Erythroblast (primary cell): ENCODE data around the gene ZNF488.
"Not testable (repeated sequence)": the region's sequence is repeated elsewhere in the genome, so short reads cannot be mapped to it uniquely, and the experiment has no call there.

Source experiments
- DNase-seq, 2 experiments: peaks; one replicate each; lab custom pipeline; 2025; lab: John Stamatoyannopoulos, UW
- GATA1 ChIP-seq: IDR thresholded peaks from 2 replicates; pipeline ENCODE4 v1.6.1; 2011; ENCODE audit warnings: low read depth, mild to moderate bottlenecking, control low read depth, low read length, moderate library complexity
- POLR2A ChIP-seq: IDR thresholded peaks from 2 replicates; pipeline ENCODE4 v1.6.1; 2011; ENCODE audit warnings: mild to moderate bottlenecking, low read length

ZNF488 gene

DNA sequence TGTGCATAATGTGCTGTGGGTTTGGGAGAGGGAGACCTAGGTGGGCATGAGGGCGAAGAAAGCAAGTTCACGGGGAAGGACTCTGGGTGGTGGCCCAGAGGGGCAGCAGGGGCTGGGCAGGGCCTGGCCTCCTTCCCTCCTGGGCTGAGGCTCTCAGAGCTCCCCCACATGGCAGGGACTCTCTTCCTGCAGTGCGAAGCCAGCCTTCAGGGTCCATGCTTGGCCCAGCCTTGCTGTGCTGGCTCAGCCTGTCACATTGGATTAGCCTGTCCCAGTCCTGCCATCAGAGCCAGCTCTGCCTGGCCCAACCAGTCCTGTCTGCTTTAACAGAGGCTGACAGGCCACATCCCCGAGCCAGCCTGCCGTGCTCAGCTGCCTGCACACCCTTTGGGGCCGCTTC is 20.4 kb upstream of the ZNF488 start:
- DNase-seq = no peak

DNA sequence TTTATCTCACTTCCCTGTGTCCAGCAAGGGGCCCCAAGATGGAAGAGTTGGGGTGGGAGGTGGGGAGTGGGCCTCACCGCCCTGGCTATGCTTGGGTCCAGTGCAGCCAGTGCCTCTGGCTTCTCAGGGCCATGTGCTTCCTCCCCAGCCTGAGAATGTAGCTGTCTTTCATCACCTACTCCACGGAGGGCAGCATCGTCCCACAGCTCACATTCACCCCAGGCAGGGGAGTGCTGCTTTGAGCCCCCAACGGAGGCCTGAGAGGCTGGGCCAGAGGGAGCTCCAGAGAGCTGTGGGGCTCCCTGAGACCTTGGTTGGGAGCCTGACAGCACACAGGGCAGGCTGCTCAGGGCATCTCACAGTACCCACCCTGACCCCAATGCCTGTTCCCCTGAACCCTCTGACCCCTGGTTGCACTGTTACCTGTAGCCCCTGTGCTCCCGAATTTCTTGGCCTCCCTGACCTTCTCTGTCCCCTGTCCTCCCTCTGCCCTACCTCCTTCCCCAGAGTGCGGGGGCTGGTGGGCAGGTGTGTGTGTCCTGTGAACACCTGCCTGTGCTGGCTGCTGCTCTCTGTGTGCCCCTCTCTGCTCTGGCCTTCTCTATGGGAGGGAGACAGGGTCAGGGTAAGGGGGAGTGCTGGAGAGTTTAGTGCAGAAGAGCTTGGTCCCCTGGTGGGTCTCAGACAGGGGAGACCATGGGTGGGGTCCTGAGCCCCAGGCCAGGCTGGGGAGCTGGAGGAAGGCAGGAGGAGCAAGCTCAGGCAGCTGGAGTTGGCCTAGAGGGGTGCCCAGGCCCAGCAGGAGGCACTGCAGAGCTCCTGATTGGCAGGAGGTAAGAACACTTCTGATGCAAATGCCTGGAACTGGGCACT is 19.6 kb upstream of the ZNF488 start:
- no peak for TF ChIP-seq GATA1
- TF ChIP-seq POLR2A = no peak
- DNase-seq = peak; percentile 15 to 18

More for the DNA sequence above, 20.4 kb upstream of the ZNF488 start:
- TF ChIP-seq POLR2A (no peak), GATA1 (no peak)

DNA sequence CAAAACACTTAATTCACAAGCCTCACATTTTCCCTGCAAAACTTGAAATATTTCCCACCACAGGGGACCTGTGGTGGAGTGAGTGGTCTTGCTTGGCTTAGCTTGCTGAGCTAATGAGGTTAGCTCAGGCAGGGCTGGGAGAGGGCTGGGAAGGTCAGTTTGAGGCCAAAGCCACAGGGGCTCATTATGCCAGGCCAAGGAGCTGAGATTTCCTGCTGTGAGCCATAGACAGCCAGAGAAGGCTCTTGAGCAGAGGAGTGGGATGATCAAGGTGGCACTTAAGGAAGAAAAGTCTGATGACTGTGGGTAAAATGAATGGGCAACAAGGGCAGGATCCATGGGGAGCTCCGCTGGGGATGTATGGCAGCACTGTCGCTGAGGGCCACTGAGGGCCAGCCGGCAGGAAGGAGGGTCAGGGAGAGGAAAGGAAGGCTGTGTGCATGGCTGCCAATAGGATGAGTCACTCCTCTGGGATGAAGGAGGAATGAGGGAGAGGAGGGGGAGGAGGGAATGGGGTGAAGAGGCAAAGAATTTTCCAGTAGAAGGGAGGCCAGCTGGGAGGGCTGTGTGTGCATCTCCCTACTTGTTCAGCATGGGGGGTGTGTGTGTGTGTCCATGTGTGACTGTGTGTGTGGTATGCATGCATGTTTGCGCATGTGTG is 18.7 kb upstream of the ZNF488 start:
- TF ChIP-seq POLR2A (no peak), GATA1 (no peak)
- DNase-seq = no peak

DNA sequence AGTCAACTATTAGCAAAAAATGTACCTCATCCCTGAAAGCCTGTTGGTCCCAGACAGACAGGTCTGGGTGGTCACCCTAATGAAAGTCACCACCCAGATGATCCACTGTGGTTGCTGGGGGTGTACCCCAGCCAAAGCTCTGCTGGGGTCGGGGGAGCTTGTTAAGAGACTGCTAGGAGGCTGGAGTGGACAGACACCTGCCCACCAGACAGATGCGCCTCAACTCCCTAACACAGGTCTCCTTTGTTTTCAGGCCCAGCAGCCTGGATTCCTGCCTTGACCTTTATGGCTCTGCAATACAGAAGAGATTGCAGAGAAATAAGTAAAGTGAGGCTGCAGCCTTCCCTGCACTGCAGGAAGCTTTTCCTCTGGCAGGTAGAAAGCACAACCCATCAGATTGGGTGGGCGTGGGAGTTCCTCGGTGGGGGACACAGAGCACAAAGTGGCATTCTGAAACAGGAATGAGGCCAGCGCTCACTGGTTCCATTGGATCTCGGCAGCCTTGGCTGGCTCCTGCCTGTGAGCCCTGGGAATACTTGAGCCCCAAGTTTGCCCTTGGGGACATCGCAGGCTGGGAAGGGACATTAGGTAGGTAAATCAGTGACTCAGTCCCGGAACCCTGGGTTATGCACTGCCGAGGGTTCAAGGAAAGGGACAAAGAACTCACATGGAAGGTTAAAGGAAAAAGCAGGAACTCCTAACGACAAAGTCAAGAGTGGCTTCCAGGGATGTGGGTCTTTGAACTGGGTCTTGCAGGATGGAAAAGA is 18.0 kb upstream of the ZNF488 start:
- TF ChIP-seq GATA1 (no peak), POLR2A (no peak)
- DNase-seq = no peak

DNA sequence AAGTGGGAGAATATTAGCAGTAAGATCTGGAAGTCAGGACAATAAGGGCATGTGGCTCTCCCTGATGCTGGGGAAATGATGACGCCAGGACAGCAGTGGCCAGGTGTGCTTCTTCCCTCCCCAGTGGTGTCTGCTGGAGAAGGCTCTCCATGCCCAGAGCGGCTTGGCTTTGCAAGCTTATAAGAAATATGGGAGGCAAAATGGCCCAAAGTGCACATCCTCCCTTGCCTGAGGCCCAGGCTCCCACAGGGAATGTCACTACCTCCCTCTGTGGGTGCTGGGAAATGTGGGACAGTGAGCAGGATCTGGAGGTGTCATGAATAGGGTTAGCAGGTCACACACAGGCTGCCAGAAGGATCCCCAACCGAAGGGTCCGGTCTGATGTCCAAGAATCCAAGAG is 17.1 kb upstream of the ZNF488 start:
- TF ChIP-seq GATA1 (no peak), POLR2A (no peak)

DNA sequence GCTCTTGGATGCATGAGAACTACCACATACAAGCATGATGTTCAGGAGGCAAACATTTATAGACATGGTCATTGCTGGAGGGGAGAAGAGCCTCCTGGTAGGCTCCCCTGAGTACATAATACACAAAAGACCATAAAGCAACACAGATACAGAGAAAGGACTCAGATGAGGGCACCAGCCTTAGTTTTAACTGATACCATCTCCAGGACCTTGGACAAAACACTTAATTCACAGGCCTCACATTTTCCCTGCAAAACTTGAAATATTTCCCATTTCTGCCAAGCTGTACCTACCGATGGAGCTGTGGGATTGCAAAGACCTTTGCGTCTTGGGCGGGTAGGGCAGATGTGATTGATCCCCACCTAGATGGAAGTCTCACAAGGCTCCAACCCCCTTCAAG is 16.7 kb upstream of the ZNF488 start:
- no peak for DNase-seq
- TF ChIP-seq GATA1 (no peak), POLR2A (no peak)

More for the DNA sequence above, 17.1 kb upstream of the ZNF488 start:
- no peak for DNase-seq

DNA sequence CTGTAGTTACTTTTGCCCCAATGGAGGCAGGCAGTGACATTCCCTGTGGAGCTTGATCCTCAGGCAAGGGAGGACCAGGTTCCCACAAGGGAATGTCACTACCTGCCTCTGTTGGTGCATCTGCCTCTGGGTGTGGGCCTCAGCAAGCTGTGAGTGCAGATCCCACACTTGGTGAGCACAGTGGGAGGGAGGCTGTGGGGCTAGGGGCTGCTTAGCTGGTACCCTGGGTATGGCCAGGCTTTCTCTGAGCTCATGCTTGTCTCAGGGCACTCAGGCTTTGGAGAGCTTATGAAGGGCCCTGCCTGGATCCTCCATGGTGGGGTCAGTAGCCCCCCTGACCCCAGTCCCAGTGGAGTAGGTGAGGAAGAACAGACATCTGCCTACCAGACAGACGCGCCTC is 16.2 kb upstream of the ZNF488 start:
- DNase-seq = no peak
- TF ChIP-seq POLR2A = no peak
- TF ChIP-seq GATA1 = no peak

DNA sequence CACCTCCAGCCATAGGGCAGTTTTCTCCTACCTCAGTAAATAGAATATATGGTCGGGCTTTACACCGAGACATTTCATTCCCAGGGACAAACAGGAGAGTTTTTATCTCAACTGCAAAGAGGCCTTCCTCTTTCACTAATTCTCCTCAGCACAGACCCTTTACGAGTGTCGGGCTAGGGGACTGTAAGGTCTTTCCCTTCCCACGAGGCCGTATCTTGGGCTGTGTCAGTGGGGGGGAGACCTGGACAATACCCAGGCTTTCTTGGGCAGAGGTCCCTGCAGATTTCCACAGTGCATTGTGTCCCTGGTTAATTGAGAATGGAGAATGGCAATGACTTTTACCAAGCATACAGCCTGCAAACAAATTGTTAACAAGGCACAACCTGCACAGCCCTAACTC is 13.2 kb upstream of the ZNF488 start:
- DNase-seq = no peak
- TF ChIP-seq GATA1 = no peak
- no peak for TF ChIP-seq POLR2A

DNA sequence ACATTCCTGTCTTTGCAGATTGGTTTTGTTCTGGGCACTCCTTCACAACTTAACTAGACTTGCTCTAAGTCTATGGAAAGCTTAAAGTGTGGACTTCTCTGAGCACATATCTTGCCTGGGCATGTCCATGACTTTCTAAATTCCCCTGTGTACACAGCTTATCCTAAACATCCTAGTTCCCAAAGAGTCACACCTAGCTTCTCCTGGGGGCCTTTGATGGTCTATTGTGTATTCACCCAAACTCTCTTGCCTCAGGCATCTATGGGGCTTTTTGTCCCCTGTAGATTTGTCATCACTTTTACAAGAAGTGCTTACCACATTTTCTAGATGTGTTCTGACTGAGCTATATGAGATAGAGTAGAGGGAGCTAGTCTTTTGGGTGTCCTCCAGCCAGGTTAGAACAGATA is 12.2 kb upstream of the ZNF488 start:
- TF ChIP-seq POLR2A = no peak
- no peak for TF ChIP-seq GATA1
- no peak for DNase-seq

DNA sequence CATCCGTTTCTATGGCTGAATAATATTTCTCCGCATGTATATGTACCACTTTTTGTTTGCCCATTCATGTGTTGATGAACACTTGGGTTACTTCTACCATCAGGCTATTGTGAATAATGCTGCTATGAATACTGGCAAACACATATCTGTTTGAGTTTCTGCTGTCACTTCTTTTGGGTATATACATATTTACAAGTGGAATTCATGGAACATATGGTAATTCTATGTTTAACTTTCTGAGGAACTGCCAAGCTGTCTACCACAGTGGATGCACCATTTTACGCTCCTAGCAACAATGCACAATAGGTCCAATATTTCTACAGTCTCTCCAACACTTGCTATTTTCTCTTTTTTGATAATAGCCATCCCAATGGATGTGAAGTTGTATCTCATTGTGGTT is 5.5 kb upstream of the ZNF488 start:
- DNase-seq = no peak
- TF ChIP-seq GATA1 = no peak
- no peak for TF ChIP-seq POLR2A

DNA sequence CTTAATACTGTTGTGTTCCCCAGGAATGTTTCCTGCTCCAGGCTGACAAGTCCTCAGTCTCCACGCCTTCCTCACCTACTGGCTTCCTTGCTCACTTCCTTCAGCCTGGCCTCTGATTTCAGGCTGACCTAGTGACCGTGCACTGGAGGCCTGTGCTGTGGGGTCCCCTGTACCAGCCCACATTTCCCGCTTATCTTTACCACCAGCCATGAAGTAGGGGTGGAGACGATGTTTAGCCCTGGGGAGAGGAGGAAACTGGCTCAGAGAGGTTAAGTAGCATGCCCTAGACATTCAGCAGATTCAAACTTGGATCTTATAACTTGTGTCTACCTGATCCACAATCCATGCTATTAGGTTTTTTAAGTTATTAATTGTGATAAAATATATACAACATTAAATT is 4.8 kb upstream of the ZNF488 start:
- TF ChIP-seq GATA1 (no peak), POLR2A (no peak)
- DNase-seq = no peak

DNA sequence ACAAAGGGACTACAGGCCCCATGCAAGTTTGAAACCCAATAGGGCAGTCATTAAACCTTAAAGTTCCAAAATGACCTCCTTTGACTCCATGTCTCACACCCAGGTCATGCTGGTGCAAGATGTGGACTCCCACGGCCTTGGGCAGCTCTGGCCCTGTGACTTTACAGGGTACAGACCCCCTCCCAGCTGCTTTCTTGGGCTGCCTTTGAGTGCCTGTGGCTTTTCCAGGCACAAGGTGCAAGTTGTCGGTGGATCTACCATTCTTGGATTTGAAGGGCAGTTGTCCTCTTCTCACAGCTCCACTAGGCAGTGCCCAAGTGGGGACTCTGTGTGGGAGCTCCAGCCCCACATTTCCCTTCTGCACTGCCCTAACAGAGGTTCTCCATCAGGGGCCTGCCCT is 2.0 kb upstream of the ZNF488 start:
- not testable (repeated sequence) for DNase-seq

DNA sequence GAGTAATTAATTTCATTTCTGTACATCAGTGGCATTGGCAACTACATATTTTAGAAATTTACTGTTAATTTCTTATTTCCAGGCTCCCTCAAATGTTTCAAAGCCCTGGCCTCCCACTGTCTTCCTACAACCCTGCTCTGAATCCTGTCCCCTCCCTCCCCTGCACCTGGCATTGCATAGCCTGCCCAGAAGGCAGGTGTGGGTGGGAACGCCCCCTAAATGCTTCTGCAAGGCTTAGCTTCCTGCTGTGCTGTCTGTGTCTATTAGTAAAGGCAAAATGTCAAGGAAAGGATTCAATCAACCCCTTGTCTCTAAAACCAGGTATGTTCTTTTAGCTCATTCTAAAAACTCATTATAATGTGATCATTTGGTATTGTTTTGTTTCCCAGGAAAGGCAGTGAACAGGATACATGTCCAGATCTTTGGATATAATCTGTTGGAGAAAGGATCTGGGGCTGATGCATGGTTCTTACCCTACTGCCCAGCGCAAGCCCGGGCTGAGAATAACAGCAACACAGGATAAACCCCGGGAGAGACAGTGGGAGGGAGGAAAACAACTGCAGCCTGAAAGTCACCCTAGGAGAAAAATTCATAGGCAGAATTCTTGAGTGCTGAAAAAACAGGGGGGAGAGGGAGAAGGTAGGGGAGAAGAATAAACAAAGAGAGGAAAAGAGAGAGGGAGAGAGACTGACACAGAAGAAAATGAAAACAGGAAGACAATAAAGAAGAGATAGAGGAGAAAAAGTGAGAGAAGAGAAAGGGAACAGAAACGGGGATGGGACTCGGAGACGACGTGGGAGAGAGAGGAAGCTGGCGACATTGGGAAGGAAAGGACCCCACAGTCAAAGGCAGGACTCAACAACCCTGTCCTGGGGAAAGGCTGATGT is 589 bp downstream of the ZNF488 start:
- TF ChIP-seq GATA1 (no peak), POLR2A (no peak)

DNA sequence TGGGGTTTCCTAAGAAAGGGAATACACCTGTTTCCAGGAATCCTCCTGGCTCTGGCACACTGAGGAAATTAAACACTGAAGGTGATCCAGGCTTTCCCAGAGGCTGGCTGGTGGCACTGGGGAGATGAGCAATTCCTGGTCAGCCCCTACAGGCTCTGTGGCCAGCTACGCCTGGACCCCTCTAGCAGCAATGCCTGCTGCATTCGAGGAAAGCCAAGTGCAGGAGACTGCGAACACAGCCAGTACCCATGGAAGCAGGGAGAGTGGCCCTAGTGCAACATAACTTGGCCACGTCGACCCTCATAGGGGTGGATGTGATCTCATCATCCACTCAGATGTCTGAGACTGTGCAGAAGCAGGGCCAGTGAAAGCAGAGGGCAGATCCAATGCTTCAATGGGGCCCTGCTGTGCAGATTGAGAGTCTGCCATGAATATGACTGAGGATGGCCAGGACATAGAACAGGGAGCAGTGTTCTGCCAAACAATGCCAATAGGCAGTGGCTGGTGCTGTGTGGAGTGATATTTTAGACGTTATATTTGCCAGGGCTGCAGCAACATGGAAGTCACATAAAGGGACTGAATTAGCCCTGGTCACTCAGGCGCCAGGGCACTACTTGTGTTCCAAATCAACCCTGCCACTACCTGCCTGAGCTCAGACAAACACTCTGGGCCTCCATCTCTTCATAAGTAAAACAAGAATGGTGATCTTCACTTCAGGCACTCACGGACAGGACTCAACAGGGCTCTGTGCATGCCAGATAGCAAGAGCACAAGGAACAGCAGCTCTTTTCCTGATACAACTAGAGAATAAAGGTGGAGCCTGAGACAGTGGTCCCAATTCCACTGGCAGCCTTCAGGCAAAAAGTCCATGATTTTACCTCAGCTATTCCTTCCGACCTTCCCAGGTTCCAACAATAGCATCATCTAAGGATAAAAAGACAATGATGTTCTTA is 2.4 kb downstream of the ZNF488 start:
- TF ChIP-seq GATA1 (no peak), POLR2A (no peak)
- no peak for DNase-seq

More for the DNA sequence above, 589 bp downstream of the ZNF488 start:
- DNase-seq = no peak
